NOMO-1 (cell line): ENCODE data around the gene RNF39.

ENCODE experiments used
- DNase-seq, 2 experiments: peaks; one replicate each; lab custom pipeline; 2025; ENCODE audit not compliant: unreplicated experiment in 2 of 2; lab: John Stamatoyannopoulos, UW

The RNF39 gene

GRCh38 chr6:30020626-30021025 is 54.9 kb downstream of the RNF39 start:
- DNase-seq: peak; percentile 52 to 57
